ENCODE results near the gene AMMECR1. TPM values are rescaled to one million over a fixed set of nuclear protein-coding genes. Genes with fewer than 3 reads are reported as not detected.

The AMMECR1 gene
- total and polyA plus RNA-seq, 2 experiments from 2014 or later: 16.9 to 32.5 TPM

GRCh38 chrX:110304371-110304770, 13.5 kb downstream of the AMMECR1 start:
- Histone ChIP-seq H3K79me2 (replicated peaks; ENCODE audit: insufficient read depth) (peaks cover 94% of the 10 kb centered on the region), H3K4me2 (no peak overlapping the region), H3K36me3 (ENCODE audit: insufficient read depth) (no peaks in the 10 kb centered on the region), H3K4me1 (ENCODE audit: insufficient read depth) (peaks cover 9% of the 10 kb centered on the region; the same call in 1 of the 2 replicates), H4K20me1 (replicated peaks; ENCODE audit: insufficient read depth) (no peaks in the 10 kb centered on the region; the same call in 1 of the 2 replicates), H3F3A (replicated peaks; ENCODE audit: low read depth) (no peaks in the 10 kb centered on the region), H3K27ac (ENCODE audit: low read depth) (no peak overlapping the region), H3K9me2 (ENCODE audit: insufficient read depth) (no peaks in the 10 kb centered on the region), H2AFZ (no peak overlapping the region), H3K4me3 (no peak overlapping the region), H3K27me3 (ENCODE audit: insufficient read depth) (no peaks in the 10 kb centered on the region)
- no peaks in the 10 kb centered on the region for H3K36me3 Mint-ChIP-seq (ENCODE audit: low read depth)
- DNase-seq (ENCODE audit: low spot score): no peak
- peaks cover 16% of the 10 kb centered on the region for H3K4me1 Mint-ChIP-seq
- ATAC-seq: no peak
- no peaks in the 10 kb centered on the region for H3K9me3 Mint-ChIP-seq
- no peak overlapping the region for H3K4me3 Mint-ChIP-seq
- no peak for TF ChIP-seq NANOG (IDR thresholded peaks at IDR 0.05; ENCODE audit: borderline replicate concordance)
- no peak for TF ChIP-seq EZH2 (IDR thresholded peaks at IDR 0.05; ENCODE audit: low read depth, unreplicated experiment)
- no peak for TF ChIP-seq REST (IDR thresholded peaks at IDR 0.05; ENCODE audit: unreplicated experiment)
- TF ChIP-seq POLR2AphosphoS5 (IDR thresholded peaks at IDR 0.05; ENCODE audit: low read depth): no peak
- TF ChIP-seq JUNB (IDR thresholded peaks at IDR 0.05; ENCODE audit: unreplicated experiment): no peak
- no peak for TF ChIP-seq ZNF462 (CRISPR knock-in tag; IDR thresholded peaks at IDR 0.05)
- no peaks in the 10 kb centered on the region for H3K27me3 Mint-ChIP-seq (ENCODE audit: insufficient read depth, low read depth, poor library complexity)
- no peak overlapping the region for H3K27ac Mint-ChIP-seq

All from GM23338 (cell line).